GM12878 (cell line): ENCODE data around the gene MLLT3. TPM values are rescaled to one million over a fixed set of nuclear protein-coding genes. Genes with fewer than 3 reads are reported as not detected.

Experiments
- ATAC-seq: fragments of 200-7000 bp; cut with Tn5 transposase; 3 replicates; pipeline ENCODE4 v1.9.1; 2020; ENCODE audit warnings: mild to moderate bottlenecking, moderate library complexity
- BruUV-seq: library from RNA; stranded (reverse); fragments of 400-500 nt; replicated peaks from 2 replicates; lab custom pipeline; 2021; lab: Mats Ljungman, UMichigan
- CTCF ChIA-PET: fragments of 300-600 bp; sonication (Branson Sonifier 250); formaldehyde crosslinking; extraction: SDS; loops from one replicate; lab custom pipeline; 2021; ENCODE audit warnings: inconsistent platforms; lab: Yijun Ruan, JAX
- POLR2A ChIA-PET: fragments of 350-600 bp; formaldehyde crosslinking; extraction: SDS; loops from one replicate; lab custom pipeline; 2021; ENCODE audit warnings: inconsistent platforms; lab: Charles Lee
- RAD21 ChIA-PET: fragments of 300-600 bp; sonication (Branson Sonifier 250); formaldehyde crosslinking; loops from one replicate; lab custom pipeline; 2023; ENCODE audit warnings: antibody characterized with exemption; ENCODE audit not compliant: unreplicated experiment; lab: Charles Lee
- SMC1A ChIA-PET: fragments of 300-600 bp; sonication (Branson Sonifier 250); formaldehyde crosslinking; loops from one replicate; lab custom pipeline; 2023; ENCODE audit not compliant: unreplicated experiment, uncharacterized antibody; lab: Charles Lee
- DNase-seq: peaks from one replicate; pipeline ENCODE4 v3.0.0-alpha.2; 2011; ENCODE audit warnings: low read depth, low spot score
- FAIRE-seq: peaks from 3 replicates; lab custom pipeline; 2011; peaks lifted over from hg19 to GRCh38; lab: Jason Lieb, UNC
- H2AFZ ChIP-seq: 2 replicates; pipeline ENCODE4 v1.6.0; 2011; ENCODE audit warnings: low read depth, low read length, control low read depth; ENCODE audit not compliant: control insufficient read depth
- H3K27ac ChIP-seq: 2 replicates; pipeline ENCODE4 v1.5.1; 2011; ENCODE audit warnings: control low read depth; ENCODE audit not compliant: control insufficient read depth, insufficient read depth
- H3K27me3 ChIP-seq, 2 experiments: replicated peaks in 1 of 2; 2 replicates each; pipeline versions ENCODE4 v1.6.0 to v1.6.1; 2011; ENCODE audit warnings: low read length in 1 of 2; ENCODE audit not compliant: control insufficient read depth in 2 of 2, insufficient read depth in 2 of 2
- H3K36me3 ChIP-seq, 2 experiments: 2 replicates each; pipeline ENCODE4 v1.5.1; 2011; ENCODE audit warnings: low read length in 1 of 2; ENCODE audit not compliant: control insufficient read depth in 2 of 2, insufficient read depth in 2 of 2
- H3K4me1 ChIP-seq: 2 replicates; pipeline ENCODE4 v1.6.1; 2011; ENCODE audit warnings: mild to moderate bottlenecking, low read length, moderate library complexity, mixed read lengths; ENCODE audit not compliant: control insufficient read depth, insufficient read depth
- H3K4me2 ChIP-seq: 2 replicates; pipeline ENCODE4 v1.6.0; 2011; ENCODE audit warnings: control low read depth; ENCODE audit not compliant: control insufficient read depth, insufficient read depth
- H3K4me3 ChIP-seq: fragments of 200-600 bp; sonication (generic); 2 replicates; pipeline ENCODE4 v1.5.1; 2016
- H3K79me2 ChIP-seq: 2 replicates; pipeline ENCODE4 v1.6.0; 2011; ENCODE audit warnings: low read length; ENCODE audit not compliant: control insufficient read depth, insufficient read depth
- H3K9ac ChIP-seq: 2 replicates; pipeline ENCODE4 v1.8.0; 2011; ENCODE audit warnings: low read length, control low read depth, mixed read lengths; ENCODE audit not compliant: control insufficient read depth, insufficient read depth
- H3K9me3 ChIP-seq: replicated peaks from 3 replicates; pipeline ENCODE4 v1.5.1; 2011; ENCODE audit warnings: mild to moderate bottlenecking, low read length; ENCODE audit not compliant: control insufficient read depth, insufficient read depth
- H4K20me1 ChIP-seq: 2 replicates; pipeline ENCODE4 v1.6.0; 2011; ENCODE audit not compliant: control insufficient read depth, insufficient read depth
- ASH2L ChIP-seq: fragments of 300-600, 200-600 bp; sonication (generic); IDR thresholded peaks from 2 replicates; pipeline ENCODE4 v1.6.1; 2017; ENCODE audit warnings: low read depth, mild to moderate bottlenecking, borderline replicate concordance
- ATF7 ChIP-seq: fragments of 450-650 bp; IDR thresholded peaks from 2 replicates; pipeline ENCODE4 v1.6.1; 2016; ENCODE audit warnings: low read depth, mild to moderate bottlenecking
- FOS ChIP-seq: IDR thresholded peaks from 3 replicates; pipeline ENCODE4 v1.6.1; 2011; ENCODE audit warnings: borderline replicate concordance; ENCODE audit not compliant: insufficient read length; ENCODE audit errors: extremely low read depth
- HCFC1 ChIP-seq: fragments of 150-350 bp; IDR thresholded peaks from 2 replicates; pipeline ENCODE4 v1.6.1; 2014; ENCODE audit warnings: low read length
- MXI1 ChIP-seq: fragments of 150-350 bp; IDR thresholded peaks from 2 replicates; pipeline ENCODE4 v1.6.1; 2011; ENCODE audit warnings: low read depth, mild to moderate bottlenecking, inconsistent platforms, low read length, improper control_type of control experiment
- NFIC ChIP-seq: IDR thresholded peaks from 2 replicates; pipeline ENCODE4 v1.6.1; 2012; ENCODE audit warnings: low read depth, mild to moderate bottlenecking, inconsistent platforms, low read length, moderate library complexity
- RUNX3 ChIP-seq: IDR thresholded peaks from 2 replicates; pipeline ENCODE4 v1.6.1; 2012; ENCODE audit warnings: low read length, inconsistent platforms
- WGBS: methylation state at CpG from one replicate; pipeline ENCODE4 v1.1.6; 2016; ENCODE audit warnings: low lambda C conversion rate; ENCODE audit not compliant: insufficient replicate concordance, insufficient coverage; ENCODE audit errors: missing lambda C conversion rate; 5-methylcytosine and 5-hydroxymethylcytosine counted together
- in situ Hi-C: fragments of 300-500 bp; cut with MboI; formaldehyde crosslinking; loops from 9 replicates; pipeline ENCODE4 v1.14.3; 2018; ENCODE audit warnings: mixed read lengths
- intact Hi-C: fragments of 100-400 bp; cut with micrococcal nuclease; formaldehyde crosslinking; loops from one replicate; pipeline ENCODE4 v1.14.2; 2022; ENCODE audit not compliant: unreplicated experiment
- polyA plus RNA-seq, 11 experiments: library from polyadenylated mRNA; depleted of rRNA in 4 of 11; unstranded in 6 of 11; stranded (reverse) in 5 of 11; fragments of >200 nt; fragmentation: Nextera tagmentation in 4 of 11; fragmentation: Illumina TruSeq in 1 of 11; extraction: Ambion mirVana in 4 of 11; extraction: Trizol in 1 of 11; gene quantifications; 1 replicate in 1 of 11; 2 replicates in 10 of 11; pipeline versions ENCODE4 v1.2.1 to v1.2.3, GENCODE V29; 2011 to 2016; ENCODE audit warnings: inconsistent platforms in 2 of 11, missing spikeins in 2 of 11, low read depth in 1 of 11
- total RNA-seq, 4 experiments: library from RNA; depleted of rRNA in 3 of 4; stranded (reverse); fragments of >200 nt in 3 of 4; fragmentation: Illumina TruSeq in 1 of 4; extraction: Trizol in 1 of 4; gene quantifications; 2 replicates each; pipeline versions ENCODE4 v1.2.1 to v1.2.3, GENCODE V29; 2013 to 2021
- TF ChIP-seq, protein P1 (sequence below): fragments of 450-650 bp; IDR thresholded peaks from 2 replicates; pipeline ENCODE4 v1.6.1; 2017; ENCODE audit warnings: mild to moderate bottlenecking, moderate library complexity
- TF ChIP-seq, protein P2 (sequence below): IDR thresholded peaks from 2 replicates; pipeline ENCODE4 v1.6.1; 2012; ENCODE audit warnings: low read depth, low read length, improper control_type of control experiment

MLLT3 gene
- total and polyA plus RNA-seq, 10 of the 15 experiments (the other 5 are each of a cell fraction or from before 2014, with no cell fraction given), result 17.7 to 72.3 (median 35.6) TPM

GRCh38 chr9:20479419-20480155, 142.7 kb downstream of the MLLT3 start:
- DNase-seq, result peak; percentile 44
- BruUV-seq, result no TSS peak
- 32% methylated on average over 2 of the region's 2 CpGs for WGBS
- H3K9me3 ChIP-seq, result peaks cover 4% of the 10 kb centered on the region; the same call in 2 of the 3 replicates
- no peak overlapping the region; the same call in 1 of the 2 replicates for H2AFZ ChIP-seq
- no peaks in the 10 kb centered on the region for H4K20me1 ChIP-seq
- H3K79me2 ChIP-seq, result peaks cover 40% of the 10 kb centered on the region
- H3K9ac ChIP-seq, result no peak overlapping the region
- CTCF ChIA-PET, result interaction anchor here (0.6 to 1.8 kb wide), 5 partner anchors 11 to 462 kb away, joined by 3 to 5 read pairs (median 4); no protein-coding TSS in a partner anchor
- peak overlapping the region; percentile 49 for H3K27ac ChIP-seq
- ATAC-seq, result peak; percentile 93
- intact Hi-C loops, result loop anchor here (5.0 kb wide), 1 partner anchor 143 kb away; the partner anchor contains the start of gene MLLT3
- in situ Hi-C loops, result no loop called here
- TF ChIP-seq RUNX3 (0 out of 2 replicates have a peak, but pooled peaks have one; percentile 12), ASH2L (no peak), HCFC1 (no peak), FOS (no peak), MXI1 (0 out of 2 replicates have a peak, but pooled peaks have one; percentile 9), NFIC (peak; percentile 49; the same call in 1 of the 2 replicates), ATF7 (peak; percentile 43; the same call in 1 of the 2 replicates)
- TF ChIP-seq, protein P1, sequence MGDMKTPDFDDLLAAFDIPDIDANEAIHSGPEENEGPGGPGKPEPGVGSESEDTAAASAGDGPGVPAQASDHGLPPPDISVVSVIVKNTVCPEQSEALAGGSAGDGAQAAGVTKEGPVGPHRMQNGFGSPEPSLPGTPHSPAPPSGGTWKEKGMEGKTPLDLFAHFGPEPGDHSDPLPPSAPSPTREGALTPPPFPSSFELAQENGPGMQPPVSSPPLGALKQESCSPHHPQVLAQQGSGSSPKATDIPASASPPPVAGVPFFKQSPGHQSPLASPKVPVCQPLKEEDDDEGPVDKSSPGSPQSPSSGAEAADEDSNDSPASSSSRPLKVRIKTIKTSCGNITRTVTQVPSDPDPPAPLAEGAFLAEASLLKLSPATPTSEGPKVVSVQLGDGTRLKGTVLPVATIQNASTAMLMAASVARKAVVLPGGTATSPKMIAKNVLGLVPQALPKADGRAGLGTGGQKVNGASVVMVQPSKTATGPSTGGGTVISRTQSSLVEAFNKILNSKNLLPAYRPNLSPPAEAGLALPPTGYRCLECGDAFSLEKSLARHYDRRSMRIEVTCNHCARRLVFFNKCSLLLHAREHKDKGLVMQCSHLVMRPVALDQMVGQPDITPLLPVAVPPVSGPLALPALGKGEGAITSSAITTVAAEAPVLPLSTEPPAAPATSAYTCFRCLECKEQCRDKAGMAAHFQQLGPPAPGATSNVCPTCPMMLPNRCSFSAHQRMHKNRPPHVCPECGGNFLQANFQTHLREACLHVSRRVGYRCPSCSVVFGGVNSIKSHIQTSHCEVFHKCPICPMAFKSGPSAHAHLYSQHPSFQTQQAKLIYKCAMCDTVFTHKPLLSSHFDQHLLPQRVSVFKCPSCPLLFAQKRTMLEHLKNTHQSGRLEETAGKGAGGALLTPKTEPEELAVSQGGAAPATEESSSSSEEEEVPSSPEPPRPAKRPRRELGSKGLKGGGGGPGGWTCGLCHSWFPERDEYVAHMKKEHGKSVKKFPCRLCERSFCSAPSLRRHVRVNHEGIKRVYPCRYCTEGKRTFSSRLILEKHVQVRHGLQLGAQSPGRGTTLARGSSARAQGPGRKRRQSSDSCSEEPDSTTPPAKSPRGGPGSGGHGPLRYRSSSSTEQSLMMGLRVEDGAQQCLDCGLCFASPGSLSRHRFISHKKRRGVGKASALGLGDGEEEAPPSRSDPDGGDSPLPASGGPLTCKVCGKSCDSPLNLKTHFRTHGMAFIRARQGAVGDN, result peak; percentile 39; the same call in 1 of the 2 replicates
- TF ChIP-seq, protein P2, sequence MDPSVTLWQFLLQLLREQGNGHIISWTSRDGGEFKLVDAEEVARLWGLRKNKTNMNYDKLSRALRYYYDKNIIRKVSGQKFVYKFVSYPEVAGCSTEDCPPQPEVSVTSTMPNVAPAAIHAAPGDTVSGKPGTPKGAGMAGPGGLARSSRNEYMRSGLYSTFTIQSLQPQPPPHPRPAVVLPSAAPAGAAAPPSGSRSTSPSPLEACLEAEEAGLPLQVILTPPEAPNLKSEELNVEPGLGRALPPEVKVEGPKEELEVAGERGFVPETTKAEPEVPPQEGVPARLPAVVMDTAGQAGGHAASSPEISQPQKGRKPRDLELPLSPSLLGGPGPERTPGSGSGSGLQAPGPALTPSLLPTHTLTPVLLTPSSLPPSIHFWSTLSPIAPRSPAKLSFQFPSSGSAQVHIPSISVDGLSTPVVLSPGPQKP, result no peak
- TF ChIP-seq, all 136 proteins: peak for 5
- Histone ChIP-seq H3K27me3 (no peaks in the 10 kb centered on the region), H3K4me2 (peak overlapping the region; percentile 85), H3K4me1 (peaks cover 34% of the 10 kb centered on the region), H3K4me3 (peak overlapping the region; percentile 42; the same call in 1 of the 2 replicates), H3K36me3 (no peaks in the 10 kb centered on the region)
- ChIA-PET SMC1A (interaction anchor here (0.8 to 2.5 kb wide), 11 partner anchors 10 to 137 kb away, joined by 3 to 9 read pairs (median 3); no protein-coding TSS in a partner anchor), POLR2A (interaction anchor here (1.1 to 1.3 kb wide), 2 partner anchors 10 to 143 kb away, joined by 3 to 4 read pairs; partner anchors contain the start of gene MLLT3), RAD21 (interaction anchor here (0.7 to 1.4 kb wide), 2 partner anchors 10 to 13 kb away, joined by 4 to 5 read pairs; no protein-coding TSS in a partner anchor)
- peak; percentile 86 for FAIRE-seq
